Brain microvascular endothelial cell (primary cell): ENCODE results near the gene RUFY3.

Experiments
- DNase-seq: peaks from one replicate; pipeline ENCODE4 v3.0.0-alpha.2; 2020
- H3K27ac ChIP-seq: fragments of 250-450 bp; sonication (Bioruptor Pico); 2 replicates; pipeline ENCODE4 v1.5.1; 2020; ENCODE audit warnings: mild to moderate bottlenecking, moderate library complexity
- H3K27me3 ChIP-seq: fragments of 250-450 bp; sonication (Bioruptor Pico); replicated peaks from 2 replicates; pipeline ENCODE4 v1.5.1; 2020; ENCODE audit warnings: mild to moderate bottlenecking
- H3K36me3 ChIP-seq: fragments of 250-450 bp; sonication (Bioruptor Pico); replicated peaks from 2 replicates; pipeline ENCODE4 v1.5.1; 2020; ENCODE audit warnings: mild to moderate bottlenecking
- H3K4me3 ChIP-seq: 2 replicates; pipeline ENCODE4 v1.5.1; 2011; ENCODE audit warnings: low read depth, mild to moderate bottlenecking, control low read depth, low read length, moderate library complexity
- CTCF ChIP-seq: IDR thresholded peaks from 2 replicates; pipeline ENCODE4 v1.5.1; 2011; ENCODE audit warnings: low read depth, mild to moderate bottlenecking, moderate library complexity, low read length, control low read depth, inconsistent platforms; ENCODE audit errors: missing control alignments
- in situ Hi-C: cut with HindIII; loops from 2 replicates; pipeline ENCODE4 v1.10.0; 2017; ENCODE audit warnings: low sequenced_read_pairs, low pct_ligation_motif_present

RUFY3 gene

GRCh38 chr4:70714079-70714887, 7.5 kb upstream of the RUFY3 start:
- no peak for DNase-seq
- no peak overlapping the region for H3K4me3 ChIP-seq
- TF ChIP-seq CTCF, result no peak
- no peak overlapping the region for H3K27ac ChIP-seq
- in situ Hi-C loops, result no loop called here
- no peaks in the 10 kb centered on the region for H3K36me3 ChIP-seq
- H3K27me3 ChIP-seq, result no peaks in the 10 kb centered on the region

GRCh38 chr4:70715097-70715496, 6.7 kb upstream of the RUFY3 start:
- in situ Hi-C loops, result no loop called here
- DNase-seq, result peak; percentile 44
- Histone ChIP-seq H3K4me3 (no peak overlapping the region), H3K27me3 (no peaks in the 10 kb centered on the region), H3K36me3 (no peaks in the 10 kb centered on the region), H3K27ac (no peak overlapping the region)
- no peak for TF ChIP-seq CTCF

DNA sequence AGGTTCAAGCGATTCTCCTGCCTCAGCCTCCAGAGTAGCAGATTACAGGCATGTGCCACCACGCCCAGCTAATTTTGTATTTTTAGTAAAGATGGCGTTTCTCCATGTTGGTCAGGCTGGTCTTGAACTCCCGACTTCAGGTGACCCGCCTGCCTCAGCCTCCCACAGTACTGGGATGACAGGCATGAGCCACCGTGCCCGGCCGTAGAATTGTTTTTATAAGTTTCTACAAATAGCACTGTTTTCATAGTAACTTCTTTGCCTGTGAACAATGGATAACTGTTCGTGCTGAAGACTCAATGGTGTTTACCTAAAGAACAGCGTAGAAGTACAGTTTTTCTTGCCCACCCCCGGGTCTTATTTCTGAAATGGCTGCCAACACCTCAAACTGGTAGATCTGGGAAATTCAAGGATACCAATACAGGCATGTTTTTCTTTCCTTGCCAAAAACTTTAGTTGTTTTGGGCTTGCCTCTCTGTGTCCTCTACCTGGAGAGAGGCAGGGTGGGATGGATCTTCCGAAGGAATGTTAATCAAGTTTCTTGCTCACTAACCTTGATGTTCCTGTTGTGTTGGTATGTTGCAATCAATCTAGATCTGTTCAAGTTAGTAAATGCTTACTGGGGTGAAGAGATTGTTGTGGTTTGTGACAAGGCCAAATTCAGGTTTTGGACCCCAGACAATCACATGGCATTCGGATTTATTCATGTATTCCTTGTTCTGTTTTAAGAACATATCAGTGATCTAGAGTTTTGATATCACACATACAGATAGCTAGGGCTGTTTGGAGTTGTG, 2.8 kb upstream of the RUFY3 start:
- H3K27me3 ChIP-seq, result no peaks in the 10 kb centered on the region
- no peak for TF ChIP-seq CTCF
- no peak overlapping the region for H3K27ac ChIP-seq
- H3K4me3 ChIP-seq, result no peak overlapping the region
- no peak for DNase-seq
- H3K36me3 ChIP-seq, result no peaks in the 10 kb centered on the region
- in situ Hi-C loops, result no loop called here

DNA sequence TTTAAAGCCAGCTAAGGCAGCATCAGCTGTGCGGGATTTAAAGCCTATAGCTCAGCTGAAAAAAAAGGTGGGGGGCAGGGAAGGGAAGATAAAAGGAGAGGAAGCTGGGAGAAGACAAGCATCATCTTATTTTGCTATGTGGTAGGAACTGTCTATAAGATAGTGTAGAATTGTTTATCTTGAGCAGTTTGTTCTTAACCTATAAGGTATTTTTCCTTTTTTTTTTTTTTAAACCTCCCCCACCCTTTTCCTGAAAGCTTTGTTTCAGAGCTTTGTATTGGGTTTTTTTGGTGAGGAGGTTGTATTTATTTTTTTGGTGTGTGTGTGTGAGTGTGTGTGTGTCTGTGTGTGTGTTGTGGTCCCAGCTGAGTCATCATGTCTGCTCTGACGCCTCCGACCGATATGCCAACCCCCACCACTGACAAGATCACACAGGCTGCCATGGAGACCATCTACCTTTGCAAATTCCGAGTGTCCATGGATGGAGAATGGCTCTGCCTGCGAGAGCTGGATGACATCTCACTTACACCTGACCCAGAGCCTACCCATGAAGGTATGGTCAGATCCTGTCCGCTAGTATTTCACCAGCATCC, 531 bp downstream of the RUFY3 start:
- no peaks in the 10 kb centered on the region for H3K27me3 ChIP-seq

GRCh38 chr4:70724463-70724862, 2.7 kb downstream of the RUFY3 start:
- TF ChIP-seq CTCF, result no peak
- no peak for DNase-seq
- H3K36me3 ChIP-seq, result no peaks in the 10 kb centered on the region
- H3K4me3 ChIP-seq, result no peak overlapping the region
- in situ Hi-C loops, result no loop called here
- H3K27me3 ChIP-seq, result no peaks in the 10 kb centered on the region
- no peak overlapping the region for H3K27ac ChIP-seq

More for the DNA sequence above, 531 bp downstream of the RUFY3 start:
- H3K36me3 ChIP-seq, result no peaks in the 10 kb centered on the region
- no peak for TF ChIP-seq CTCF
- H3K4me3 ChIP-seq, result peak overlapping the region; percentile 60
- DNase-seq, result peak; percentile 86
- in situ Hi-C loops, result no loop called here
- peak overlapping the region; percentile 77 for H3K27ac ChIP-seq
